Measurements from ENCODE around the gene FANCC. TPM values are rescaled to one million over a fixed set of nuclear protein-coding genes. Genes with fewer than 3 reads are reported as not detected.
A peak's percentile ranks its signal among the peaks of the same experiment; 100 is the strongest.

FANCC gene
- total and polyA plus RNA-seq, 2 of the 4 experiments (the other 2 are of a cell fraction): 4.7 to 6.3 TPM

GRCh38 chr9:95268681-95269080, 48.8 kb downstream of the FANCC start:
- no peak overlapping the region for H3K56ac ChIP-seq (ENCODE audit: extremely low read depth, insufficient read depth, low read length)
- no peak overlapping the region for H2BK15ac ChIP-seq (ENCODE audit: low read depth, low read length)
- H2AK5ac ChIP-seq (ENCODE audit: low read depth, low read length): peak overlapping the region; percentile 49; the same call in 1 of the 2 replicates
- no peak overlapping the region for H3K18ac ChIP-seq (ENCODE audit: low read depth, low read length)
- BruUV-seq (replicated peaks): no TSS peak
- H3K14ac ChIP-seq (replicated peaks; ENCODE audit: low read depth, low read length): no peak overlapping the region
- H3K23ac ChIP-seq (ENCODE audit: low read depth, low read length): no peak overlapping the region
- no peak overlapping the region for H3K27ac ChIP-seq (ENCODE audit: insufficient read depth, low read length)
- peaks cover 6 to 15% of the 10 kb centered on the region in 2 experiments; a peak in 3 of 4 replicates for H3K79me1 ChIP-seq (ENCODE audit: low read depth in 1 of 2, low read length in 2 of 2)
- intact Hi-C loops (cut with micrococcal nuclease) (loop anchor here (5.0 to 10.0 kb wide), 3 partner anchors 194 to 949 kb away; no protein-coding TSS in a partner anchor), dilution Hi-C loops (cut with HindIII; ENCODE audit: low sequenced_read_pairs, unreplicated experiment) (no loop called here), in situ Hi-C loops (cut with MboI; ENCODE audit: low sequenced_read_pairs) (no loop called here)
- H4K91ac ChIP-seq (ENCODE audit: insufficient read depth, low read depth, low read length): no peak overlapping the region
- WGBS, 2 experiments (ENCODE audit: extremely low coverage in 2 of 2, insufficient read length in 1 of 2): no CpG with 5 or more reads among the region's 2 CpGs
- no peak overlapping the region for H2AK9ac ChIP-seq (replicated peaks; ENCODE audit: low read depth, low read length, poor library complexity)
- no peaks in the 10 kb centered on the region for H3K27me3 ChIP-seq (ENCODE audit: control insufficient read depth, insufficient read depth, low read length)
- H2BK120ac ChIP-seq (ENCODE audit: low read depth, low read length): no peak overlapping the region
- H3K4me3 ChIP-seq (ENCODE audit: insufficient read depth, low read depth, low read length): no peak overlapping the region
- ChIA-PET CTCF (interaction anchor here (1.3 to 1.7 kb wide), 2 partner anchors 101 to 120 kb away, joined by 4 read pairs; no protein-coding TSS in a partner anchor), POLR2A (ENCODE audit: unreplicated experiment) (interaction anchor here (0.6 kb wide), 1 partner anchor 346 kb away, joined by 3 read pairs; no protein-coding TSS in a partner anchor)
- no peaks in the 10 kb centered on the region for H3K9me3 ChIP-seq (ENCODE audit: control insufficient read depth, insufficient read depth, low read length)
- H3K4ac ChIP-seq (ENCODE audit: low read depth, low read length): no peak overlapping the region
- H3K4me2 ChIP-seq (ENCODE audit: low read depth, low read length): no peak overlapping the region
- no peaks in the 10 kb centered on the region for H4K20me1 ChIP-seq (ENCODE audit: insufficient read depth, low read length)
- H2BK20ac ChIP-seq (ENCODE audit: low read depth, low read length): no peak overlapping the region
- no peak overlapping the region for H3K9ac ChIP-seq (ENCODE audit: low read depth, low read length)
- no peaks in the 10 kb centered on the region for H3K36me3 ChIP-seq (ENCODE audit: control insufficient read depth, insufficient read depth, low read length)
- peak overlapping the region; percentile 52 for H2AFZ ChIP-seq (replicated peaks; ENCODE audit: low read length, poor library complexity)
- DNase-seq (peak; percentile 41), ATAC-seq (ENCODE audit: low read depth) (peak; percentile 69)
- H2BK5ac ChIP-seq (ENCODE audit: low read depth, low read length, poor library complexity, severe bottlenecking): no peak overlapping the region
- H3K9me1 ChIP-seq (ENCODE audit: insufficient read depth, low read length): no peaks in the 10 kb centered on the region
- H4K8ac ChIP-seq (ENCODE audit: low read depth in 2 of 2, low read length in 2 of 2): no peak overlapping the region
- TF ChIP-seq CHD1 (IDR thresholded peaks at IDR 0.05; ENCODE audit: low read depth, low read length): no peak
- TF ChIP-seq RAD21 (IDR thresholded peaks at IDR 0.05; ENCODE audit: low read length): peak; percentile 50
- TF ChIP-seq, protein P1, sequence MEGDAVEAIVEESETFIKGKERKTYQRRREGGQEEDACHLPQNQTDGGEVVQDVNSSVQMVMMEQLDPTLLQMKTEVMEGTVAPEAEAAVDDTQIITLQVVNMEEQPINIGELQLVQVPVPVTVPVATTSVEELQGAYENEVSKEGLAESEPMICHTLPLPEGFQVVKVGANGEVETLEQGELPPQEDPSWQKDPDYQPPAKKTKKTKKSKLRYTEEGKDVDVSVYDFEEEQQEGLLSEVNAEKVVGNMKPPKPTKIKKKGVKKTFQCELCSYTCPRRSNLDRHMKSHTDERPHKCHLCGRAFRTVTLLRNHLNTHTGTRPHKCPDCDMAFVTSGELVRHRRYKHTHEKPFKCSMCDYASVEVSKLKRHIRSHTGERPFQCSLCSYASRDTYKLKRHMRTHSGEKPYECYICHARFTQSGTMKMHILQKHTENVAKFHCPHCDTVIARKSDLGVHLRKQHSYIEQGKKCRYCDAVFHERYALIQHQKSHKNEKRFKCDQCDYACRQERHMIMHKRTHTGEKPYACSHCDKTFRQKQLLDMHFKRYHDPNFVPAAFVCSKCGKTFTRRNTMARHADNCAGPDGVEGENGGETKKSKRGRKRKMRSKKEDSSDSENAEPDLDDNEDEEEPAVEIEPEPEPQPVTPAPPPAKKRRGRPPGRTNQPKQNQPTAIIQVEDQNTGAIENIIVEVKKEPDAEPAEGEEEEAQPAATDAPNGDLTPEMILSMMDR (conservative IDR thresholded peaks at IDR 0.05; ENCODE audit: low read depth, low read length): peak; percentile 49
- TF ChIP-seq SMC3 (IDR thresholded peaks at IDR 0.05; ENCODE audit: low read depth, low read length): peak; percentile 21; the same call in 1 of the 2 replicates
- H3K4me1 ChIP-seq (ENCODE audit: control insufficient read depth, insufficient read depth, low read length): peaks cover 4% of the 10 kb centered on the region; the same call in 1 of the 2 replicates
- no peak overlapping the region for H4K5ac ChIP-seq (ENCODE audit: low read depth, low read length)

All from IMR-90 (cell line).